Heart left ventricle (tissue), 16 donors: ENCODE data around the gene CCDC93. TPM values are rescaled to one million over a fixed set of nuclear protein-coding genes. Genes with fewer than 3 reads are reported as not detected.

Source experiments
- ATAC-seq, 4 donors: fragments of 200-7000 bp; cut with Tn5 transposase; one replicate each; pipeline ENCODE4 v1.9.1; 2020 to 2022; ENCODE audit warnings: moderate library complexity in 4 of 4, mild to moderate bottlenecking in 3 of 4, moderate number of reproducible peaks in 1 of 4
- DNase-seq, 5 donors: peaks; one replicate each; pipeline ENCODE4 v3.0.0-alpha.2; 2020
- H3K27ac ChIP-seq, 12 donors: fragments of 200-600 bp; sonication (generic) in 4 of 12; one replicate each; pipeline versions ENCODE4 v1.5.0 to v1.8.0; 2016 to 2022; ENCODE audit warnings: mild to moderate bottlenecking in 2 of 12
- H3K27me3 ChIP-seq, 9 donors: fragments of 200-600 bp; sonication (generic) in 2 of 9; one replicate each; pipeline versions ENCODE4 v1.5.1 to v1.8.0; 2016 to 2022; ENCODE audit warnings: mild to moderate bottlenecking in 3 of 9
- H3K36me3 ChIP-seq, 9 donors: fragments of 200-600 bp; sonication (generic) in 2 of 9; one replicate each; pipeline versions ENCODE4 v1.5.0 to v1.8.0; 2018 to 2022; ENCODE audit warnings: mild to moderate bottlenecking in 2 of 9
- H3K4me1 ChIP-seq, 12 donors: fragments of 200-600 bp; sonication (generic) in 4 of 12; one replicate each; pipeline versions ENCODE4 v1.5.0 to v1.8.0; 2016 to 2022; ENCODE audit warnings: mild to moderate bottlenecking in 3 of 12
- H3K4me3 ChIP-seq, 12 donors: fragments of 200-600 bp; sonication (generic) in 4 of 12; one replicate each; pipeline versions ENCODE4 v1.5.0 to v1.8.0; 2017 to 2022; ENCODE audit warnings: mild to moderate bottlenecking in 9 of 12, moderate library complexity in 4 of 12
- H3K9me3 ChIP-seq, 12 donors: fragments of 200-600 bp; sonication (generic) in 4 of 12; one replicate each; pipeline versions ENCODE4 v1.5.0 to v1.8.0; 2016 to 2022; ENCODE audit warnings: mild to moderate bottlenecking in 1 of 12
- CTCF ChIP-seq, 12 donors: fragments of 200-600 bp; sonication (generic) in 4 of 12; IDR thresholded peaks; one replicate each; pipeline versions ENCODE4 v1.5.0 to v1.8.0; 2018 to 2022; ENCODE audit warnings: antibody characterized with exemption in 12 of 12, mild to moderate bottlenecking in 5 of 12
- POLR2A ChIP-seq, 2 donors: fragments of 450-650 bp; IDR thresholded peaks; one replicate each; pipeline ENCODE4 v1.6.1; 2017; ENCODE audit warnings: antibody characterized with exemption in 2 of 2, mild to moderate bottlenecking in 2 of 2, moderate library complexity in 2 of 2
- WGBS, 4 donors: extraction: QIAGEN DNeasy Blood & Tissue Kit in 2 of 4; methylation state at CpG; one replicate each; pipeline versions ENCODE4 v1.1.5 to v1.1.7; 2013 to 2018; 5-methylcytosine and 5-hydroxymethylcytosine counted together
- intact Hi-C, 10 donors: fragments of 100-400 bp; cut with DNase I; formaldehyde crosslinking; loops; one replicate each; pipeline versions ENCODE4 v1.11.1 to v1.14.2; 2022
- polyA plus RNA-seq, 2 donors: library from polyadenylated mRNA; stranded (reverse); fragments of 200-250 nt; gene quantifications; one replicate each; pipeline ENCODE4 v1.2.3, GENCODE V29; 2013
- total RNA-seq, 9 donors: library from RNA; depleted of rRNA in 2 of 9; stranded (reverse); fragments of >200 nt in 2 of 9; fragmentation: NEBNext Ultra II Directional in 3 of 9; extraction: Animal tissue kit (Norgen Biotek cat#: 25700) in 3 of 9; gene quantifications; one replicate each; pipeline versions ENCODE4 v1.1.0 to v1.2.4, GENCODE V29; 2016 to 2023
- donor health status: ischemic (EF 13 %, LVEDD 7.1; RV severe dilation, severe dysfunction).
- donor health status: healthy with polysubstance abuse.
- donor health status: DM: no; HTN: yes; CAD: no.
- donor health status: DM: no; HTN: no; CAD: no.
- donor health status: ischemic (EF 25% LVEDD 6.9; RV normal size, moderate dysfunction).
- donor health status: ischemic (EF 25% LVEDD 5.7; RV mildly dilated, moderate dysfunction).
- donor health status: healthy.
- donor health status: DM: yes; HTN: yes; CAD: no.
- donor health status: ischemic (EF 35%, LVEDD 5.7; RV mildly dilated, moderate dysfunction).
- donor health status: nonischemic (EF 11% LVEDD 7.7; RV severe dilation, severe dysfunction).
- donor health status: DM: yes; HTN: yes; CAD: no.
- donor health status: PGD.
- donor health status: ischemic (EF 29% LVEDD 5.4; RV normal size, mild dysfunction).
- donor health status: nonischemic (EF 23%, LVEDD 6.1; RV moderate dilation, normal function).

CCDC93 gene
- total and polyA plus RNA-seq, 11 donors: 11.0 to 47.6 (median 31.8) TPM

- DNase-seq (no peak), ATAC-seq (peak in 2 of 4 donors; percentile 20 to 60)
- WGBS, 4 donors: 84 to 88% (median 85%) methylated on average over 6 of the region's 6 CpGs
- Histone ChIP-seq H3K36me3 (peaks cover 0 to 88% (median 78%) of the 10 kb centered on the region in 9 donors), H3K9me3 (no peaks in the 10 kb centered on the region), H3K27me3 (no peaks in the 10 kb centered on the region), H3K4me3 (no peak overlapping the region), H3K27ac (peak overlapping the region in 5 of 12 donors; percentile 3 to 59 (median 26)), H3K4me1 (peaks cover 0 to 25% (median 5%) of the 10 kb centered on the region in 12 donors)
- TF ChIP-seq CTCF (IDR thresholded peaks at IDR 0.05) (no peak), POLR2A (IDR thresholded peaks at IDR 0.05) (no peak)
- intact Hi-C loops: no loop called here
Observed at GRCh38 chr2:117979911-117980701, 33.8 kb downstream of the CCDC93 start.

- peaks cover 0 to 23% (median 1%) of the 10 kb centered on the region in 12 donors for H3K4me1 ChIP-seq
- DNase-seq (no peak), ATAC-seq (no peak)
- no peaks in the 10 kb centered on the region for H3K27me3 ChIP-seq
- H3K4me3 ChIP-seq: no peak overlapping the region
- H3K36me3 ChIP-seq: peaks cover 0 to 92% (median 78%) of the 10 kb centered on the region in 9 donors
- intact Hi-C loops: no loop called here
- no peak overlapping the region for H3K27ac ChIP-seq
- TF ChIP-seq CTCF (IDR thresholded peaks at IDR 0.05) (no peak), POLR2A (IDR thresholded peaks at IDR 0.05) (no peak)
- no peaks in the 10 kb centered on the region for H3K9me3 ChIP-seq
- WGBS, 4 donors: 92 to 98% (median 96%) methylated on average over 3 of the region's 3 CpGs
Observed at GRCh38 chr2:117977696-117978095, 36.2 kb downstream of the CCDC93 start.

- no peak for ATAC-seq
- H3K36me3 ChIP-seq: peaks cover 0 to 94% (median 82%) of the 10 kb centered on the region in 9 donors
- no peak overlapping the region for H3K4me3 ChIP-seq
- no peak for TF ChIP-seq CTCF (IDR thresholded peaks at IDR 0.05)
- TF ChIP-seq POLR2A (IDR thresholded peaks at IDR 0.05): no peak
- no peak overlapping the region for H3K27ac ChIP-seq
- peaks cover 0 to 23% (median 0%) of the 10 kb centered on the region in 12 donors for H3K4me1 ChIP-seq
- no peak for DNase-seq
- intact Hi-C loops: no loop called here
- 83 to 93% (median 91%) methylated on average over 2 to 3 of the region's 3 CpGs for WGBS, 4 donors
- no peaks in the 10 kb centered on the region for H3K9me3 ChIP-seq
- H3K27me3 ChIP-seq: no peaks in the 10 kb centered on the region
Observed at GRCh38 chr2:117976581-117976980, 37.3 kb downstream of the CCDC93 start.

GRCh38 chr2:117973498-117974082 lies 40.3 kb downstream of the CCDC93 start:
- intact Hi-C loops: no loop called here
- no peak for DNase-seq
- WGBS, 4 donors: 88 to 94% (median 89%) methylated on average over 9 of the region's 9 CpGs
- no peaks in the 10 kb centered on the region for H3K4me1 ChIP-seq
- H3K36me3 ChIP-seq: peaks cover 0 to 97% (median 90%) of the 10 kb centered on the region in 9 donors
- no peaks in the 10 kb centered on the region for H3K9me3 ChIP-seq
- no peak for ATAC-seq
- no peaks in the 10 kb centered on the region for H3K27me3 ChIP-seq
- H3K4me3 ChIP-seq: no peak overlapping the region
- TF ChIP-seq POLR2A (IDR thresholded peaks at IDR 0.05): no peak
- no peak for TF ChIP-seq CTCF (IDR thresholded peaks at IDR 0.05)
- H3K27ac ChIP-seq: no peak overlapping the region
